ENCODE results near the gene CCDC14. TPM values are rescaled to one million over a fixed set of nuclear protein-coding genes. Genes with fewer than 3 reads are reported as not detected.

CCDC14 gene
- total and polyA plus RNA-seq, 2 experiments from 2014 or later = 52.5 to 113 TPM

DNA sequence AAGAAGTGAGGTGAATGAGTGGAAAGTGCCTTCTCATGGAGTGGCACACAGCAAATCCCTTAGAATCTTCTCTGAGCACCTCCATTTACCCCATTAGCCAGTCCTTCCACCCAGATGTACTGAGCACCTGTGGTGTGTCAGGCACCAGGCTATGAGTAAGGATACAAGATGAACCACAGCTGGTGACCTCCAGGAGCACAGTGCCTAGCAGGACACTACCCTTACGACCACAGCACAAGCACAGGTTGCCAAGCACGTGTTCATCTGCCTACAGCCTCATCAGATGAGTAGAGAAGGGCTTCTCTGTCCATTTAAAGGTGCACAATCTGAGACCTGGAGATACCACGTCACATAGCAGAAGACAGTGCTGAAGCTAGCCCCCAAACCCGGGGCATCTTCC lies 83.1 kb downstream of the CCDC14 start (continued):
- TF ChIP-seq, protein P1, sequence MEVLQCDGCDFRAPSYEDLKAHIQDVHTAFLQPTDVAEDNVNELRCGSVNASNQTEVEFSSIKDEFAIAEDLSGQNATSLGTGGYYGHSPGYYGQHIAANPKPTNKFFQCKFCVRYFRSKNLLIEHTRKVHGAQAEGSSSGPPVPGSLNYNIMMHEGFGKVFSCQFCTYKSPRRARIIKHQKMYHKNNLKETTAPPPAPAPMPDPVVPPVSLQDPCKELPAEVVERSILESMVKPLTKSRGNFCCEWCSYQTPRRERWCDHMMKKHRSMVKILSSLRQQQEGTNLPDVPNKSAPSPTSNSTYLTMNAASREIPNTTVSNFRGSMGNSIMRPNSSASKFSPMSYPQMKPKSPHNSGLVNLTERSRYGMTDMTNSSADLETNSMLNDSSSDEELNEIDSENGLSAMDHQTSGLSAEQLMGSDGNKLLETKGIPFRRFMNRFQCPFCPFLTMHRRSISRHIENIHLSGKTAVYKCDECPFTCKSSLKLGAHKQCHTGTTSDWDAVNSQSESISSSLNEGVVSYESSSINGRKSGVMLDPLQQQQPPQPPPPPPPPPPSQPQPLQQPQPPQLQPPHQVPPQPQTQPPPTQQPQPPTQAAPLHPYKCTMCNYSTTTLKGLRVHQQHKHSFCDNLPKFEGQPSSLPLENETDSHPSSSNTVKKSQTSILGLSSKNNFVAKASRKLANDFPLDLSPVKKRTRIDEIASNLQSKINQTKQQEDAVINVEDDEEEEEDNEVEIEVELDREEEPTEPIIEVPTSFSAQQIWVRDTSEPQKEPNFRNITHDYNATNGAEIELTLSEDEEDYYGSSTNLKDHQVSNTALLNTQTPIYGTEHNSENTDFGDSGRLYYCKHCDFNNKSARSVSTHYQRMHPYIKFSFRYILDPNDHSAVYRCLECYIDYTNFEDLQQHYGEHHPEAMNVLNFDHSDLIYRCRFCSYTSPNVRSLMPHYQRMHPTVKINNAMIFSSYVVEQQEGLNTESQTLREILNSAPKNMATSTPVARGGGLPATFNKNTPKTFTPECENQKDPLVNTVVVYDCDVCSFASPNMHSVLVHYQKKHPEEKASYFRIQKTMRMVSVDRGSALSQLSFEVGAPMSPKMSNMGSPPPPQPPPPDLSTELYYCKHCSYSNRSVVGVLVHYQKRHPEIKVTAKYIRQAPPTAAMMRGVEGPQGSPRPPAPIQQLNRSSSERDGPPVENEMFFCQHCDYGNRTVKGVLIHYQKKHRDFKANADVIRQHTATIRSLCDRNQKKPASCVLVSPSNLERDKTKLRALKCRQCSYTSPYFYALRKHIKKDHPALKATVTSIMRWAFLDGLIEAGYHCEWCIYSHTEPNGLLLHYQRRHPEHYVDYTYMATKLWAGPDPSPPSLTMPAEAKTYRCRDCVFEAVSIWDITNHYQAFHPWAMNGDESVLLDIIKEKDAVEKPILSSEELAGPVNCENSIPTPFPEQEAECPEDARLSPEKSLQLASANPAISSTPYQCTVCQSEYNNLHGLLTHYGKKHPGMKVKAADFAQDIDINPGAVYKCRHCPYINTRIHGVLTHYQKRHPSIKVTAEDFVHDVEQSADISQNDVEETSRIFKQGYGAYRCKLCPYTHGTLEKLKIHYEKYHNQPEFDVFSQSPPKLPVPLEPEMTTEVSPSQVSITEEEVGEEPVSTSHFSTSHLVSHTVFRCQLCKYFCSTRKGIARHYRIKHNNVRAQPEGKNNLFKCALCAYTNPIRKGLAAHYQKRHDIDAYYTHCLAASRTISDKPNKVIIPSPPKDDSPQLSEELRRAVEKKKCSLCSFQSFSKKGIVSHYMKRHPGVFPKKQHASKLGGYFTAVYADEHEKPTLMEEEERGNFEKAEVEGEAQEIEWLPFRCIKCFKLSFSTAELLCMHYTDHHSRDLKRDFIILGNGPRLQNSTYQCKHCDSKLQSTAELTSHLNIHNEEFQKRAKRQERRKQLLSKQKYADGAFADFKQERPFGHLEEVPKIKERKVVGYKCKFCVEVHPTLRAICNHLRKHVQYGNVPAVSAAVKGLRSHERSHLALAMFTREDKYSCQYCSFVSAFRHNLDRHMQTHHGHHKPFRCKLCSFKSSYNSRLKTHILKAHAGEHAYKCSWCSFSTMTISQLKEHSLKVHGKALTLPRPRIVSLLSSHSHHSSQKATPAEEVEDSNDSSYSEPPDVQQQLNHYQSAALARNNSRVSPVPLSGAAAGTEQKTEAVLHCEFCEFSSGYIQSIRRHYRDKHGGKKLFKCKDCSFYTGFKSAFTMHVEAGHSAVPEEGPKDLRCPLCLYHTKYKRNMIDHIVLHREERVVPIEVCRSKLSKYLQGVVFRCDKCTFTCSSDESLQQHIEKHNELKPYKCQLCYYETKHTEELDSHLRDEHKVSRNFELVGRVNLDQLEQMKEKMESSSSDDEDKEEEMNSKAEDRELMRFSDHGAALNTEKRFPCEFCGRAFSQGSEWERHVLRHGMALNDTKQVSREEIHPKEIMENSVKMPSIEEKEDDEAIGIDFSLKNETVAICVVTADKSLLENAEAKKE (CRISPR knock-in tag; IDR thresholded peaks at IDR 0.05) = no peak
- TF ChIP-seq NANOG (IDR thresholded peaks at IDR 0.05; ENCODE audit: borderline replicate concordance) (no peak), STAT1 (IDR thresholded peaks at IDR 0.05; ENCODE audit: unreplicated experiment) (no peak), ZNF114 (CRISPR knock-in tag; IDR thresholded peaks at IDR 0.05) (no peak)

DNA sequence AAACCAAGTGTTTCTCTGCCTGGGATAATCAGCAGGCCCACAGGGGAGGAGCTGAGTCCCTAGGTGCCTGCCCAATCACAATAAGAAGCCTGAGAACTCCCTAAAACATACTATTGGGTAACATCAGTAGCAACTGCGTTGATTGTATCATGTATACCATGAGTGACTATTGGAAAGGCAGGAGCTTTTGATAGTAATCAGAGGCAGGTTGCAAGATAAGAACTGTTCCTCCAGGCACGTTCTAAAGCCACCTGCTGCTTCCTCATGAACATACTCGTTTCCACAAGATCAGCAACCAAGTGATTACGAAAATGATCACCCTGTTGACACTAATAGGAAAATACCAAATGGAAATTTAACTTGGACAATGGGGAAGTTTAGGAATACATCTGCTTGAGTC lies 83.6 kb downstream of the CCDC14 start:
- H4K20me1 ChIP-seq (replicated peaks; ENCODE audit: insufficient read depth) = no peaks in the 10 kb centered on the region; the same call in 1 of the 2 replicates
- DNase-seq (ENCODE audit: low spot score) (no peak), ATAC-seq (no peak)
- H3K4me1 ChIP-seq (ENCODE audit: insufficient read depth) = peaks cover 6% of the 10 kb centered on the region; the same call in 1 of the 2 replicates
- peaks cover 6% of the 10 kb centered on the region for H3K27me3 Mint-ChIP-seq (ENCODE audit: insufficient read depth, low read depth, poor library complexity)
- H3K36me3 ChIP-seq (ENCODE audit: insufficient read depth) = no peaks in the 10 kb centered on the region
- H3F3A ChIP-seq (replicated peaks; ENCODE audit: low read depth) = no peaks in the 10 kb centered on the region
- H3K4me1 Mint-ChIP-seq = peaks cover 11% of the 10 kb centered on the region
- no peak overlapping the region for H3K27ac ChIP-seq (ENCODE audit: low read depth)
- no peak overlapping the region for H2AFZ ChIP-seq
- H3K4me2 ChIP-seq = no peak overlapping the region
- H3K79me2 ChIP-seq (replicated peaks; ENCODE audit: insufficient read depth) = no peaks in the 10 kb centered on the region
- H3K9me2 ChIP-seq (ENCODE audit: insufficient read depth) = peaks cover 5% of the 10 kb centered on the region; the same call in 1 of the 2 replicates
- no peaks in the 10 kb centered on the region for H3K9me3 Mint-ChIP-seq
- H3K27me3 ChIP-seq (ENCODE audit: insufficient read depth) = peaks cover 2% of the 10 kb centered on the region; the same call in 1 of the 2 replicates
- no peak overlapping the region for H3K4me3 ChIP-seq
- no peak overlapping the region for H3K27ac Mint-ChIP-seq
- no peak overlapping the region for H3K4me3 Mint-ChIP-seq
- no peaks in the 10 kb centered on the region; the same call in 2 of the 3 replicates for H3K36me3 Mint-ChIP-seq (ENCODE audit: low read depth)
- TF ChIP-seq, protein P2, sequence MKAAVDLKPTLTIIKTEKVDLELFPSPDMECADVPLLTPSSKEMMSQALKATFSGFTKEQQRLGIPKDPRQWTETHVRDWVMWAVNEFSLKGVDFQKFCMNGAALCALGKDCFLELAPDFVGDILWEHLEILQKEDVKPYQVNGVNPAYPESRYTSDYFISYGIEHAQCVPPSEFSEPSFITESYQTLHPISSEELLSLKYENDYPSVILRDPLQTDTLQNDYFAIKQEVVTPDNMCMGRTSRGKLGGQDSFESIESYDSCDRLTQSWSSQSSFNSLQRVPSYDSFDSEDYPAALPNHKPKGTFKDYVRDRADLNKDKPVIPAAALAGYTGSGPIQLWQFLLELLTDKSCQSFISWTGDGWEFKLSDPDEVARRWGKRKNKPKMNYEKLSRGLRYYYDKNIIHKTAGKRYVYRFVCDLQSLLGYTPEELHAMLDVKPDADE (IDR thresholded peaks at IDR 0.05) = no peak
- no peak for TF ChIP-seq CREB1 (CRISPR knock-in tag; IDR thresholded peaks at IDR 0.05; ENCODE audit: low read depth)
- TF ChIP-seq EZH2 (IDR thresholded peaks at IDR 0.05; ENCODE audit: low read depth, unreplicated experiment) = no peak
- TF ChIP-seq POLR2AphosphoS5 (IDR thresholded peaks at IDR 0.05; ENCODE audit: low read depth) = no peak
- TF ChIP-seq ZNF114 (CRISPR knock-in tag; IDR thresholded peaks at IDR 0.05) = no peak
- TF ChIP-seq JUNB (IDR thresholded peaks at IDR 0.05; ENCODE audit: unreplicated experiment) = no peak
- TF ChIP-seq, protein P3, sequence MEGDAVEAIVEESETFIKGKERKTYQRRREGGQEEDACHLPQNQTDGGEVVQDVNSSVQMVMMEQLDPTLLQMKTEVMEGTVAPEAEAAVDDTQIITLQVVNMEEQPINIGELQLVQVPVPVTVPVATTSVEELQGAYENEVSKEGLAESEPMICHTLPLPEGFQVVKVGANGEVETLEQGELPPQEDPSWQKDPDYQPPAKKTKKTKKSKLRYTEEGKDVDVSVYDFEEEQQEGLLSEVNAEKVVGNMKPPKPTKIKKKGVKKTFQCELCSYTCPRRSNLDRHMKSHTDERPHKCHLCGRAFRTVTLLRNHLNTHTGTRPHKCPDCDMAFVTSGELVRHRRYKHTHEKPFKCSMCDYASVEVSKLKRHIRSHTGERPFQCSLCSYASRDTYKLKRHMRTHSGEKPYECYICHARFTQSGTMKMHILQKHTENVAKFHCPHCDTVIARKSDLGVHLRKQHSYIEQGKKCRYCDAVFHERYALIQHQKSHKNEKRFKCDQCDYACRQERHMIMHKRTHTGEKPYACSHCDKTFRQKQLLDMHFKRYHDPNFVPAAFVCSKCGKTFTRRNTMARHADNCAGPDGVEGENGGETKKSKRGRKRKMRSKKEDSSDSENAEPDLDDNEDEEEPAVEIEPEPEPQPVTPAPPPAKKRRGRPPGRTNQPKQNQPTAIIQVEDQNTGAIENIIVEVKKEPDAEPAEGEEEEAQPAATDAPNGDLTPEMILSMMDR (conservative IDR thresholded peaks at IDR 0.05; ENCODE audit: low read depth in 2 of 2) = no peak
- TF ChIP-seq, protein P4, sequence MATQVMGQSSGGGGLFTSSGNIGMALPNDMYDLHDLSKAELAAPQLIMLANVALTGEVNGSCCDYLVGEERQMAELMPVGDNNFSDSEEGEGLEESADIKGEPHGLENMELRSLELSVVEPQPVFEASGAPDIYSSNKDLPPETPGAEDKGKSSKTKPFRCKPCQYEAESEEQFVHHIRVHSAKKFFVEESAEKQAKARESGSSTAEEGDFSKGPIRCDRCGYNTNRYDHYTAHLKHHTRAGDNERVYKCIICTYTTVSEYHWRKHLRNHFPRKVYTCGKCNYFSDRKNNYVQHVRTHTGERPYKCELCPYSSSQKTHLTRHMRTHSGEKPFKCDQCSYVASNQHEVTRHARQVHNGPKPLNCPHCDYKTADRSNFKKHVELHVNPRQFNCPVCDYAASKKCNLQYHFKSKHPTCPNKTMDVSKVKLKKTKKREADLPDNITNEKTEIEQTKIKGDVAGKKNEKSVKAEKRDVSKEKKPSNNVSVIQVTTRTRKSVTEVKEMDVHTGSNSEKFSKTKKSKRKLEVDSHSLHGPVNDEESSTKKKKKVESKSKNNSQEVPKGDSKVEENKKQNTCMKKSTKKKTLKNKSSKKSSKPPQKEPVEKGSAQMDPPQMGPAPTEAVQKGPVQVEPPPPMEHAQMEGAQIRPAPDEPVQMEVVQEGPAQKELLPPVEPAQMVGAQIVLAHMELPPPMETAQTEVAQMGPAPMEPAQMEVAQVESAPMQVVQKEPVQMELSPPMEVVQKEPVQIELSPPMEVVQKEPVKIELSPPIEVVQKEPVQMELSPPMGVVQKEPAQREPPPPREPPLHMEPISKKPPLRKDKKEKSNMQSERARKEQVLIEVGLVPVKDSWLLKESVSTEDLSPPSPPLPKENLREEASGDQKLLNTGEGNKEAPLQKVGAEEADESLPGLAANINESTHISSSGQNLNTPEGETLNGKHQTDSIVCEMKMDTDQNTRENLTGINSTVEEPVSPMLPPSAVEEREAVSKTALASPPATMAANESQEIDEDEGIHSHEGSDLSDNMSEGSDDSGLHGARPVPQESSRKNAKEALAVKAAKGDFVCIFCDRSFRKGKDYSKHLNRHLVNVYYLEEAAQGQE (IDR thresholded peaks at IDR 0.05; ENCODE audit: unreplicated experiment) = no peak
- no peak for TF ChIP-seq STAT1 (IDR thresholded peaks at IDR 0.05; ENCODE audit: unreplicated experiment)
- no peak for TF ChIP-seq EZH2phosphoT487 (IDR thresholded peaks at IDR 0.05; ENCODE audit: unreplicated experiment)
- TF ChIP-seq NANOG (IDR thresholded peaks at IDR 0.05; ENCODE audit: borderline replicate concordance) = no peak
- TF ChIP-seq ZNF331 (CRISPR knock-in tag; IDR thresholded peaks at IDR 0.05; ENCODE audit: low read depth) = no peak
